Measurements from ENCODE around the gene COL8A1. TPM values are rescaled to one million over a fixed set of nuclear protein-coding genes. Genes with fewer than 3 reads are reported as not detected.

Gene COL8A1
- total RNA-seq, 1 experiment from 2014 or later: 0.13 TPM

DNA sequence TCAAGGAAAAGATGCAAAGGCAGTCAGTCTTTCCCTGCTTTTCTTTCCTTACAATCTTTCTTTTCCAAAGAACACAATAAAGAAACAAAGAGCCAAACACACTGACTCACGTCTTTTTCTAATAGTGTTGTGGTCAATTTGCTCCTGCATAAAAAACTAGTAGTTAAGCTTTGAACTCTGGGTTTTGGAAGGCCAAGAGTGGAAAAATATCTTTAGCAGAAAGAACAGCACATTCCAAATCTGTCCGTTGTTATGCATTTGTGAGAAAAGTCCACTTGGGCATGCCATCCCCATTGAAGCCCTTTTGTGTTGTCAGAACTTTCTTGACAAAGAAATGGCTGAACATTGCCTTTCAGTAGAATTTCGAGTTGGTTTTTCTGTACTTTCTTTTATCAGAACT is 18.2 kb downstream of the COL8A1 start:
- ATAC-seq (no peak), DNase-seq (ENCODE audit: low read depth, low spot score) (no peak)
- H3K27ac ChIP-seq (ENCODE audit: low read length): no peak overlapping the region
- H3K27me3 ChIP-seq (ENCODE audit: control insufficient read depth, insufficient read depth, low read length): peaks cover 2% of the 10 kb centered on the region; the same call in 1 of the 2 replicates
- BruUV-seq (replicated peaks): no TSS peak
- H3K9me3 ChIP-seq (ENCODE audit: control insufficient read depth, insufficient read depth, low read depth, low read length): no peaks in the 10 kb centered on the region
- intact Hi-C loops (cut with micrococcal nuclease; ENCODE audit: unreplicated experiment) (no loop called here), in situ Hi-C loops (cut with HindIII; ENCODE audit: low pct_unique_long_range_greater_than_20kb, low sequenced_read_pairs) (no loop called here)
- no peaks in the 10 kb centered on the region for H3K36me3 ChIP-seq (ENCODE audit: control insufficient read depth, insufficient read depth, low read length)
- H3K4me1 ChIP-seq (ENCODE audit: control insufficient read depth, insufficient read depth, low read length): no peaks in the 10 kb centered on the region
- ChIA-PET CTCF (no interaction called here), POLR2A (interaction anchor here (0.5 kb wide), 1 partner anchor 16 kb away, joined by 4 read pairs; no protein-coding TSS in a partner anchor)
- TF ChIP-seq, protein P1, sequence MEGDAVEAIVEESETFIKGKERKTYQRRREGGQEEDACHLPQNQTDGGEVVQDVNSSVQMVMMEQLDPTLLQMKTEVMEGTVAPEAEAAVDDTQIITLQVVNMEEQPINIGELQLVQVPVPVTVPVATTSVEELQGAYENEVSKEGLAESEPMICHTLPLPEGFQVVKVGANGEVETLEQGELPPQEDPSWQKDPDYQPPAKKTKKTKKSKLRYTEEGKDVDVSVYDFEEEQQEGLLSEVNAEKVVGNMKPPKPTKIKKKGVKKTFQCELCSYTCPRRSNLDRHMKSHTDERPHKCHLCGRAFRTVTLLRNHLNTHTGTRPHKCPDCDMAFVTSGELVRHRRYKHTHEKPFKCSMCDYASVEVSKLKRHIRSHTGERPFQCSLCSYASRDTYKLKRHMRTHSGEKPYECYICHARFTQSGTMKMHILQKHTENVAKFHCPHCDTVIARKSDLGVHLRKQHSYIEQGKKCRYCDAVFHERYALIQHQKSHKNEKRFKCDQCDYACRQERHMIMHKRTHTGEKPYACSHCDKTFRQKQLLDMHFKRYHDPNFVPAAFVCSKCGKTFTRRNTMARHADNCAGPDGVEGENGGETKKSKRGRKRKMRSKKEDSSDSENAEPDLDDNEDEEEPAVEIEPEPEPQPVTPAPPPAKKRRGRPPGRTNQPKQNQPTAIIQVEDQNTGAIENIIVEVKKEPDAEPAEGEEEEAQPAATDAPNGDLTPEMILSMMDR (IDR thresholded peaks at IDR 0.05): no peak
- no peak for TF ChIP-seq TCF7L2 (IDR thresholded peaks at IDR 0.05; ENCODE audit: low read depth, low read length)
- TF ChIP-seq, protein P2, sequence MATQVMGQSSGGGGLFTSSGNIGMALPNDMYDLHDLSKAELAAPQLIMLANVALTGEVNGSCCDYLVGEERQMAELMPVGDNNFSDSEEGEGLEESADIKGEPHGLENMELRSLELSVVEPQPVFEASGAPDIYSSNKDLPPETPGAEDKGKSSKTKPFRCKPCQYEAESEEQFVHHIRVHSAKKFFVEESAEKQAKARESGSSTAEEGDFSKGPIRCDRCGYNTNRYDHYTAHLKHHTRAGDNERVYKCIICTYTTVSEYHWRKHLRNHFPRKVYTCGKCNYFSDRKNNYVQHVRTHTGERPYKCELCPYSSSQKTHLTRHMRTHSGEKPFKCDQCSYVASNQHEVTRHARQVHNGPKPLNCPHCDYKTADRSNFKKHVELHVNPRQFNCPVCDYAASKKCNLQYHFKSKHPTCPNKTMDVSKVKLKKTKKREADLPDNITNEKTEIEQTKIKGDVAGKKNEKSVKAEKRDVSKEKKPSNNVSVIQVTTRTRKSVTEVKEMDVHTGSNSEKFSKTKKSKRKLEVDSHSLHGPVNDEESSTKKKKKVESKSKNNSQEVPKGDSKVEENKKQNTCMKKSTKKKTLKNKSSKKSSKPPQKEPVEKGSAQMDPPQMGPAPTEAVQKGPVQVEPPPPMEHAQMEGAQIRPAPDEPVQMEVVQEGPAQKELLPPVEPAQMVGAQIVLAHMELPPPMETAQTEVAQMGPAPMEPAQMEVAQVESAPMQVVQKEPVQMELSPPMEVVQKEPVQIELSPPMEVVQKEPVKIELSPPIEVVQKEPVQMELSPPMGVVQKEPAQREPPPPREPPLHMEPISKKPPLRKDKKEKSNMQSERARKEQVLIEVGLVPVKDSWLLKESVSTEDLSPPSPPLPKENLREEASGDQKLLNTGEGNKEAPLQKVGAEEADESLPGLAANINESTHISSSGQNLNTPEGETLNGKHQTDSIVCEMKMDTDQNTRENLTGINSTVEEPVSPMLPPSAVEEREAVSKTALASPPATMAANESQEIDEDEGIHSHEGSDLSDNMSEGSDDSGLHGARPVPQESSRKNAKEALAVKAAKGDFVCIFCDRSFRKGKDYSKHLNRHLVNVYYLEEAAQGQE (IDR thresholded peaks at IDR 0.05; ENCODE audit: insufficient read depth in 1 of 2, low read depth in 2 of 2, low read length in 1 of 2): no peak
- no peak for TF ChIP-seq POLR2AphosphoS5 (IDR thresholded peaks at IDR 0.05; ENCODE audit: low read depth, low read length)
- no peak for TF ChIP-seq SIN3A (IDR thresholded peaks at IDR 0.05; ENCODE audit: borderline replicate concordance, insufficient read depth, low read depth, low read length)
- no peak overlapping the region for H3K4me3 ChIP-seq (ENCODE audit: low read depth in 2 of 2, low read length in 2 of 2)

DNA sequence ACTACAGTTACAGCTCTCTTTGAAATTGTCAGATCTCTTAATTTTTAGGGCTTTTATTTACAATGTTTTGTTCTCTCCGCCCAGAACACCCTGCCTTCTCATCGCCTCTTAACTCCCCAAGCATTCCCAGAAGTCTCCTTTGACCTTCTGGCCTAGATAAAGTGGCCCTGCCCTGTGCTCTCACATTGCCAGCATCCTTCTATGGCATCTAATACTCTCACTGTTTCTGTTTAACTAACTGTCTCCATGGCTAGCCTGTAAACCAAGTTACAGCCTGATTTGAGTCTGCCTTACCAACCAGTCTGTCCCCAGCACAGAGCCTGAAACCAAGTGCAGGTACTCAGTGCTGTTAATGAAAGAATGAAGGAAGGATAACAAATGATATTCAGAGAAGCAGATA is 19.9 kb downstream of the COL8A1 start:
- TF ChIP-seq, protein P1 (IDR thresholded peaks at IDR 0.05): no peak
- TF ChIP-seq, protein P2 (IDR thresholded peaks at IDR 0.05; ENCODE audit: insufficient read depth in 1 of 2, low read depth in 2 of 2, low read length in 1 of 2): no peak
- TF ChIP-seq SIN3A (IDR thresholded peaks at IDR 0.05; ENCODE audit: borderline replicate concordance, insufficient read depth, low read depth, low read length): no peak
- no peak for TF ChIP-seq POLR2AphosphoS5 (IDR thresholded peaks at IDR 0.05; ENCODE audit: low read depth, low read length)
- no peak for TF ChIP-seq TCF7L2 (IDR thresholded peaks at IDR 0.05; ENCODE audit: low read depth, low read length)
- Histone ChIP-seq H3K27me3 (ENCODE audit: control insufficient read depth, insufficient read depth, low read length) (no peaks in the 10 kb centered on the region), H3K4me3 (ENCODE audit: low read depth in 2 of 2, low read length in 2 of 2) (no peak overlapping the region), H3K9me3 (ENCODE audit: control insufficient read depth, insufficient read depth, low read depth, low read length) (no peaks in the 10 kb centered on the region), H3K27ac (ENCODE audit: low read length) (no peak overlapping the region), H3K4me1 (ENCODE audit: control insufficient read depth, insufficient read depth, low read length) (no peaks in the 10 kb centered on the region), H3K36me3 (ENCODE audit: control insufficient read depth, insufficient read depth, low read length) (no peaks in the 10 kb centered on the region)
- ATAC-seq: no peak
- in situ Hi-C loops (cut with HindIII; ENCODE audit: low pct_unique_long_range_greater_than_20kb, low sequenced_read_pairs): no loop called here
- no peak for DNase-seq (ENCODE audit: low read depth, low spot score)
- ChIA-PET POLR2A (no interaction called here), CTCF (no interaction called here)
- no TSS peak for BruUV-seq (replicated peaks)
- intact Hi-C loops (cut with micrococcal nuclease; ENCODE audit: unreplicated experiment): no loop called here

Data from Panc1 (cell line).